ENCODE measurements around the gene SCUBE3.

The SCUBE3 gene

DNA sequence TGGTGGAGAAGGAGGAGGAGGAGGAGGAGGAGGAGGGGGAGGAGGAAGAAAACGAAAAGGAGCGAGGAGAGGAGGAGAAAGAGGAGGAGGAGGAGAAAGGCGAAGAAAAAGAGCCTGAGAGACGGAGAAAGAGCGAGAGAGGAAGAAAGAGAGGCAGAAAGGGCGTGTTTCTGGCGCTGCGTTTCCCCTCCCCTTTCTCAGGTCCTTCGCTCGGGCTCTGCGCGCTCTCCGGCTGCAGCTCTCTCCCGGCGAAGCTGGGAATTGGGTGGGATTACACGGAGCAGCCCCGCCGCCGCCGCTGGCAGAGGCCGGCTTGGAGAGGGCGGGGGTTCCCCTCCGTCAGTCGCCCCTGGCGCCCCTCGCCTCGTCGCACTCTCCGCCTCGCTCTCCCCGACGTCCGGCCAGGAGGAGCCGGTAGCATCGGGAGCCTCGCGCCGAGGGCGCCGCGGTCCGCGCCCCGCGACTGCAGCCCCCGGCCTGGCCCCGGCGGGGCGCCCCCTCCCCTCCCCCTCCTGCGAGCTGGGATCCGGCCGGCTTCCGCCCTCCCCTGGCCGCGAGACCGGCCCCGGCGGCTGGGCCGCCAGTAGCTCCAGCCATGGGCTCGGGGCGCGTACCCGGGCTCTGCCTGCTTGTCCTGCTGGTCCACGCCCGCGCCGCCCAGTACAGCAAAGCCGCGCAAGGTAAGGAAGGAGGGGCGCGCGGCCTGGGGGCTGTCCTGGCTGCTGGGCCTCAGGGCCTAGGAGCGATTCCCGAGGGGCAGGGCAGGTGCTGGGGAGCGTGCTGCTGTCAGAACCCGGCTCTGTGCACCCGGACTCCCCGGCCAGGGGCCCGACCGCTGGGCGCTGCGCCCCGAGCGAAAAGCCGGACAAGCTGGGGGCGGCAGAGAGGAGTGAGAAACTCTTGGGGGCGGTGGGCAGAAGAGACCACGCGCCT lies at the start of gene SCUBE3:
SCUBE3 (plus strand) TSS at position 133 of the 933 bp plus-strand sequence; CDS start at position 596, 463 bp downstream.
- no peak for DNase-seq (ENCODE audit: low read depth)

- no peak for DNase-seq (ENCODE audit: low read depth)
Measured at GRCh38 chr6:35164277-35164676, 49.5 kb upstream of the SCUBE3 start.

GRCh38 chr6:35164868-35165267 lies 48.9 kb upstream of the SCUBE3 start:
- no peak for DNase-seq (ENCODE audit: low read depth)

DNA sequence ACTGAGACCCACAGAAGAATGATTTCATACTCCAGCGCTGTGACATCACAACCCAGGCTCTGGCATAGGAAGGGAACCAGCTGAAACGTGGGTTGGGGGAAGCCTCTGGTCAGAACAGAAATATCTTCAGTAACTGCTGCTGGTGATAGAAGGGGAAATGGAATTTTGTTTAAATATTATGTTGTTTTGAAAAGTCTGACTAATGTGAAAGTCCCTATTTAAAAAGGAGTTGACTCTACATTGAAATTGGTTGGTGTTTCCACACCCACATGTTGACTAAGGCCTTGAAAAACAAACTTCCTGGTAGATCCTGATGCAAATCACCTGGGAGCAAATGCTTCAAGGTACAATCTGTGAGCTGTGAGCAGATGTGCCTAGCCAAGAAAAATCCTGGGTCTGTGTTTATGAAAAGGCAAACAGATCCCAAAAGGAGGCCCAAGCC lies 48.1 kb upstream of the SCUBE3 start:
- no peak for DNase-seq (ENCODE audit: low read depth)

- DNase-seq (ENCODE audit: low read depth), result no peak
Measured at GRCh38 chr6:35166116-35166515, 47.6 kb upstream of the SCUBE3 start.

DNA sequence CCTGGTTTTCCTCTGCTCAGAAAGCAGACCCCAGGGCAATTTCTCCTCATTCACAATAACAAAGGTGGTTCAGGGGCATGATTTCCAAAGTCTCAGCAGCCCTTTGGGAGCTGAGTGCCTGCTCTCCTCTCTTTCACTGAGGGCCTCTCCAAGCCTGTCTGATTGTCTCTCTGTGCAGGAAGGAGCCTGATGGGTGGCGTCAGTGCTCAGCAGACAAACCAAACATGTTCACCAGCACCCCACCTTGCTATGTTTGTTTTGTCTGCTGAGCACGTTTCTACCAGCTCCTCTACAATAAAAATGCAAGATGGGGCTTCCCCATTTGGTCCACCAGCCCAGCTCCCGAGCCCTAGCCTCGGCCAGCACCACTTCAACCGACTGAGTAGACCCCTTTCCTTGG lies 47.2 kb upstream of the SCUBE3 start:
- no peak for DNase-seq (ENCODE audit: low read depth)

DNA sequence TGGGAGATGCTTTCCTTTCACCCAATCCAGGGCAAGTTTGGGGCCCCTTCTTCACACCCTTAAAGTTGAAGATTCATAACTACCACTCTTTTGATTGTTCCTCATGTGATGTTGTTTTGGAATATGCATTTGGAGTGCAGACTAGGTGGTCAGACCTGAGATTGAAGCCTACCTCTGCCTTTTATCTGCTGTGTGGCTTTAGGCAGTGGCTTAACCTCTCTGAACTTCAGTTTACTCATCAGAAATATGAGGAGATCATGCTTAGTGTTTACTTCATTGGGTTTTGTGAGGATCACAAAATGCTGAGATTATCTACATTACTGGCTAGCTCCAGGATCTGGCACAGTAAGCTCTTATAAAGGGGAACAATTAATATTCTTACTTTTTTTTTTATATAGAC lies 46.3 kb upstream of the SCUBE3 start:
- DNase-seq (ENCODE audit: low read depth), result no peak

DNA sequence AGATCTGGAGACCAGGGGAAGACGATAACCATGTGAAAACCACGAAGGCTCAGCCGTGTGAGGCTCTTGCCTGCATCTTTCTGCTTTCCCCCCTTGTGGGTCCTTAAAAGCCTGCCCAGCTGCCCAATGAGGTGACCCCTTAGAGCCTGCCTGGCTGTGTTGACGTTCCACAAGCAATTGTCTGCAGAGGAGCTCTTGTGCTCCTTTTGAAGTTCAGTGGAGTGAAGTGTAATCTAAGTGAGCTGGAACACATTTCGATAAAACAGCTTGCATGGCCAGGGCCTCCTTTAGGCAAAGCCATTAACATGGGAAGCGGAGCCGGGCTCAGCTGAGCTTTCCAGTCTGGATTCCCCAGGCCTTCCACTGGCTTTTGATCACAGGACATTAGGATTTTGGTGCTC lies 45.3 kb upstream of the SCUBE3 start:
- DNase-seq (ENCODE audit: low read depth), result no peak

- no peak for DNase-seq (ENCODE audit: low read depth)
Measured at GRCh38 chr6:35170166-35170565, 43.6 kb upstream of the SCUBE3 start.

GRCh38 chr6:35170891-35171290 lies 42.9 kb upstream of the SCUBE3 start:
- DNase-seq (ENCODE audit: low read depth), result no peak

DNA sequence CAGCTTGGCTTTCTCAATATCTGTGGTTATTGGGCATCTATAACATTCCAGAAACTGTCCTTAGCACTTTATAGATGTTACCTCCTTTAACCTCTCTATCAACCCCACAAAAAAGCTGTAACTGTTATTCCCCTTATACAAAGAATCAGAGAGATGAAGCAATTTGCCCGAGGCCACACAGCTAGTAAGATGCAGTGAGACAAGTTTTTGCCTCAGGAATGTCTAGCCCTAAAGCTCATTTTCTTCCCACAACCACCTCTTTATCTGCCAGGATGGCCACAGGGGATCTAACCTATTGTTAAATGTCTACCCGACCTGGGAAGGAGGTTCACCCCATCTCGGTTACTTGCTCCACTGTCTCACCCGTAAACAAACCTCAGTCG lies 40.7 kb upstream of the SCUBE3 start:
- no peak for DNase-seq (ENCODE audit: low read depth)

- no peak for DNase-seq (ENCODE audit: low read depth)
Measured at GRCh38 chr6:35173427-35174087, 40.2 kb upstream of the SCUBE3 start.

- no peak for DNase-seq (ENCODE audit: low read depth)
Measured at GRCh38 chr6:35174088-35174434, 39.7 kb upstream of the SCUBE3 start.

DNA sequence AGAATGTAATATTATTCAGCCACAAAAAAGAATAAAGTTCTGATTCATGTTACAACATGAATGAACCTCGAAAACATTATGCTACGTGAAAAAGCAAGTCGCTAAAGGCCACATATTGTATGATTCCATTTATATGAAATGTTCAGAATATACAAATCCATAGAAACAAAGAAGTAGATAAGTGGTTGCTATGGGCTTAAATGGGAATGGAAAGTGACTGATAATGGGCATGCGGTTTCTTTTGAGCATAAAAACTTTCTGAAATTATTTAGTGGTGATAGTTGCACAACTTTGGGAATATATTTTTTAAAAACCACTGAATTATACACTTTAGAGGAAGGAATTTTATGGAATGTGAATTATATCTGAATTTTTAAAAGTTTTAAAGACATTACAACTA lies 39.3 kb upstream of the SCUBE3 start:
- DNase-seq (ENCODE audit: low read depth), result no peak

- DNase-seq (ENCODE audit: low read depth), result no peak
Measured at GRCh38 chr6:35176301-35177024, 37.3 kb upstream of the SCUBE3 start.

DNA sequence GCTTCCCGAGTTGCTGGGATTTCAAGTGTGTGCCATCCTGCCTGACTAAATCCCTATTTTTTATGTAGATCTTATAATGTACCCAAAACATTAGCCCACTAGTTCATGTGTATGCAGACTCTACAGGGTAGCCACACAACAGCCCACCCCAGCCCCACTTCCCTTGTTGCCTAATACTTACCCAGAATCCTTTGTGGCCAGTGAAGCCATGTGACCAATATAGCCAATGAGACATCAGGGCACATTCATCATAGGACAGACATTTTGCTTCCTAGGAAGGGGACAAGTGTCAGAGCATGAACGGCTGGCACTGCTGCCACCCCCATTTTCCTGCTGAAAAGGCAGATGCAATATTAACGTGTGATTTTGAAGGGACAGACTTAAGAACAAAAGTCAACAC lies 36.6 kb upstream of the SCUBE3 start:
- DNase-seq (ENCODE audit: low read depth), result no peak

GRCh38 chr6:35177596-35177995 lies 36.2 kb upstream of the SCUBE3 start:
- no peak for DNase-seq (ENCODE audit: low read depth)

DNA sequence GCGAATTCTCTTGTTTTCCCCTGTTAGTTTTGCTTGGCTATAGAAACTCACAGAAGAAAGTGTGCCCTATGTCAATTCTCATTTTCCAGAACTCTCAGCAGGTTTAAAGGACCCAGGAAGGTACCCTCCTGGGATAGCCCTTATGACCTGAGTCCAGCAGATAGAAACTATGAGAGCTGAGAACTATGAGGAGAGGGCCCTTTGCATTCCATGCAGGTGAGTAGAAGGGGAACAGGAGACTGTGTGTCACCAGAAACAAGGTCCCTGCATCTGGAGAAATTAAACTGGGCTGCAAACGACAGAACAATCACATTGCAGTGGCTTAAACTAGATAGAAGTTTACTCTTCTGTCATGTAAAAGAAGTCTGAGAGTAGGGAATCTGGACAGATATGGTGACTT lies 35.7 kb upstream of the SCUBE3 start:
- no peak for DNase-seq (ENCODE audit: low read depth)

DNA sequence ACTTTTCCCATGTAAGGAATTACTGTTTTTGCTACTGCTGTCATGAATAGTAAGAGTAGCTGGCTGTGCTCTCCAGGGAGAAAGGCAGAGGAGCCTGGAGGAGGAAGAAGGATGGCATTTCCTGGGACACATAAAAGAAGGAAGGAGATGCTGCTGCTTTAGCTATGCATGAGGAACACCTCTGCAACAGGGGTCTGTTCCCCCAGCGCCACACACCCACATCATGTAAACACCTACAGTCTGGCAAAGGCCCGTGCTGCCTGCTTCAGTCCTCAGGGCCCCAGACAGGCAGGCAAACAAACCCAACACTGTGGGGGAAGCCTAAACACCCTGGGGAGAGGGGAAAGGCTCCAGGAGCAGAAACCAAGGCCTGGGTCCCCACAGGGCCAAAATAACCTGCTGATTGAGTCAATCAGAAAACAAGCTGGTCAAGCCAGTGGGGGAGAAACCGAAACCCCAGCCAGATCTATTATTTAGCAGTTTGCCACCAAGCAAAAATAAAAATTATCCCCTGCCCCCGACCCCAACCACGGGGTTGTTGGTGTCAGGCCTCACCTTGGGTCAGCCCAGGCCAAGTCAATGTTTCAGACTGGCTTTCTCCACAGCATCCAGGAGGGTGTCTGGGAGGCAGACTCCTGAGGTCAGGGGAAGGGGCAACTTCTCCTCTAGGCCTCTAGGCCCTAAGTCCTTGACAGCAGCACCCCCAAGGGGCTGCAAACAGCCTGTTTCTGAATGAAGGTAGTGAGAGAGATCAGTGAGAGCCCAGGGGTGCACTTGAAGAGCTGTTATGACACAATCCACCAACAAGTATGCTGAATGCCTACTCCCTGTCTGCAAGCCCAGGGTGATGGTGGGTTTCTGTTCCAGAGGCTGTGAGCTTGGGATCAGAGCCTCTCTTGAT lies 34.6 kb upstream of the SCUBE3 start:
- DNase-seq (ENCODE audit: low read depth), result no peak

GRCh38 chr6:35179901-35180535 lies 33.7 kb upstream of the SCUBE3 start:
- no peak for DNase-seq (ENCODE audit: low read depth)

- DNase-seq (ENCODE audit: low read depth), result no peak
Measured at GRCh38 chr6:35181308-35181932, 32.3 kb upstream of the SCUBE3 start.

Measured in activated T-helper 1 cell treated with Interleukin-2 at 50 U/mL for 16 hours (primary cell).